DND-41 (cell line): ENCODE results near the gene FADS2.

Source experiments
- ATAC-seq: fragments of 200-7000 bp; cut with Tn5 transposase; 3 replicates; pipeline ENCODE4 v1.9.1; 2021; ENCODE audit warnings: low read depth; ENCODE audit not compliant: insufficient read depth
- DNase-seq: peaks from one replicate; pipeline ENCODE4 v3.0.0-alpha.2; 2020
- H2AFZ ChIP-seq: 2 replicates; pipeline ENCODE4 v1.6.0; 2012; ENCODE audit warnings: low read depth, low read length
- H3K27ac ChIP-seq: 2 replicates; pipeline ENCODE4 v1.5.1; 2012; ENCODE audit warnings: low read length, inconsistent platforms
- H3K27me3 ChIP-seq: fragments of 200-600 bp; sonication (generic); 2 replicates; pipeline ENCODE4 v1.6.0; 2012; ENCODE audit warnings: low read length, mild to moderate bottlenecking, inconsistent platforms; ENCODE audit not compliant: insufficient read depth, poor library complexity
- H3K36me3 ChIP-seq: 2 replicates; pipeline ENCODE4 v1.5.1; 2012; ENCODE audit warnings: low read length, inconsistent platforms; ENCODE audit not compliant: insufficient read depth
- H3K4me1 ChIP-seq: 2 replicates; pipeline ENCODE4 v1.5.1; 2012; ENCODE audit warnings: mild to moderate bottlenecking, low read length; ENCODE audit not compliant: insufficient read depth
- H3K4me2 ChIP-seq: 2 replicates; pipeline ENCODE4 v1.6.0; 2012; ENCODE audit warnings: mild to moderate bottlenecking, moderate library complexity, low read length, inconsistent platforms; ENCODE audit not compliant: insufficient read depth
- H3K4me3 ChIP-seq, 2 experiments: fragments of 200-600 bp in 1 of 2; shearing (Covaris generic) in 1 of 2; 2 replicates each; pipeline ENCODE4 v1.5.1; 2012 to 2016; ENCODE audit warnings: inconsistent platforms in 2 of 2, low read length in 2 of 2, mild to moderate bottlenecking in 2 of 2, low read depth in 1 of 2, moderate library complexity in 1 of 2
- H3K79me2 ChIP-seq: 2 replicates; pipeline ENCODE4 v1.6.0; 2012; ENCODE audit warnings: low read length, inconsistent platforms; ENCODE audit not compliant: insufficient read depth
- H3K9ac ChIP-seq: 2 replicates; pipeline ENCODE4 v1.6.0; 2012; ENCODE audit warnings: low read depth, mild to moderate bottlenecking, inconsistent platforms, low read length, moderate library complexity
- H3K9me3 ChIP-seq: 2 replicates; pipeline ENCODE4 v1.5.1; 2012; ENCODE audit warnings: low read length, moderate library complexity, mild to moderate bottlenecking, inconsistent platforms; ENCODE audit not compliant: insufficient read depth, severe bottlenecking
- H4K20me1 ChIP-seq: 2 replicates; pipeline ENCODE4 v1.6.0; 2012; ENCODE audit warnings: low read length; ENCODE audit not compliant: insufficient read depth
- CTCF ChIP-seq: IDR thresholded peaks from 2 replicates; pipeline ENCODE4 v1.5.1; 2012; ENCODE audit warnings: borderline replicate concordance, low read length, moderate library complexity, mild to moderate bottlenecking; ENCODE audit not compliant: poor library complexity, severe bottlenecking; ENCODE audit errors: extremely low read depth
- EZH2 ChIP-seq: IDR thresholded peaks from 3 replicates; pipeline ENCODE4 v1.6.1; 2012; ENCODE audit warnings: borderline replicate concordance, low read depth, mild to moderate bottlenecking, moderate library complexity, low read length, inconsistent platforms; ENCODE audit not compliant: severe bottlenecking

Gene FADS2

GRCh38 chr11:61874853-61875252, 46.8 kb downstream of the FADS2 start:
- TF ChIP-seq CTCF (no peak), EZH2 (no peak)
- no peak overlapping the region for H3K4me3 ChIP-seq
- 0 out of 2 replicates have a peak, but pooled peaks cover 4% of the 10 kb centered on the region for H3K4me1 ChIP-seq
- H3K27me3 ChIP-seq, result no peaks in the 10 kb centered on the region
- H3K27ac ChIP-seq, result no peak overlapping the region
- 0 out of 2 replicates have a peak, but pooled peaks cover 5% of the 10 kb centered on the region for H4K20me1 ChIP-seq
- H3K36me3 ChIP-seq, result no peaks in the 10 kb centered on the region
- H3K9ac ChIP-seq, result no peak overlapping the region
- no peak for ATAC-seq
- no peak for DNase-seq
- no peak overlapping the region for H3K4me2 ChIP-seq
- H3K79me2 ChIP-seq, result no peaks in the 10 kb centered on the region
- no peaks in the 10 kb centered on the region for H3K9me3 ChIP-seq
- H2AFZ ChIP-seq, result no peak overlapping the region

GRCh38 chr11:61875698-61876097, 47.6 kb downstream of the FADS2 start:
- ATAC-seq, result no peak

GRCh38 chr11:61879152-61879551, 51.1 kb downstream of the FADS2 start:
- Histone ChIP-seq H3K27ac (no peak overlapping the region), H3K9ac (no peak overlapping the region), H2AFZ (no peak overlapping the region), H3K9me3 (no peaks in the 10 kb centered on the region), H3K27me3 (no peaks in the 10 kb centered on the region), H4K20me1 (peaks cover 10% of the 10 kb centered on the region), H3K4me1 (no peaks in the 10 kb centered on the region), H3K4me3 (no peak overlapping the region), H3K4me2 (no peak overlapping the region), H3K79me2 (no peaks in the 10 kb centered on the region), H3K36me3 (no peaks in the 10 kb centered on the region)
- ATAC-seq (no peak), DNase-seq (no peak)
- no peak for TF ChIP-seq CTCF
- no peak for TF ChIP-seq EZH2

More at GRCh38 chr11:61875698-61876097, 47.6 kb downstream of the FADS2 start:
- no peaks in the 10 kb centered on the region for H3K27me3 ChIP-seq
- no peaks in the 10 kb centered on the region for H3K36me3 ChIP-seq
- no peak overlapping the region for H3K9ac ChIP-seq
- no peak overlapping the region for H2AFZ ChIP-seq
- H3K4me1 ChIP-seq, result 0 out of 2 replicates have a peak, but pooled peaks cover 4% of the 10 kb centered on the region
- 0 out of 2 replicates have a peak, but pooled peaks cover 2% of the 10 kb centered on the region for H4K20me1 ChIP-seq
- H3K79me2 ChIP-seq, result no peaks in the 10 kb centered on the region
- no peak for DNase-seq
- H3K4me2 ChIP-seq, result no peak overlapping the region
- no peak overlapping the region for H3K4me3 ChIP-seq
- no peak overlapping the region for H3K27ac ChIP-seq
- TF ChIP-seq CTCF, result no peak
- no peak for TF ChIP-seq EZH2
- no peaks in the 10 kb centered on the region for H3K9me3 ChIP-seq

GRCh38 chr11:61880031-61880430, 51.9 kb downstream of the FADS2 start:
- Histone ChIP-seq H3K4me1 (no peaks in the 10 kb centered on the region), H2AFZ (no peak overlapping the region), H3K9ac (no peak overlapping the region), H3K79me2 (no peaks in the 10 kb centered on the region), H4K20me1 (peaks cover 10% of the 10 kb centered on the region), H3K9me3 (no peaks in the 10 kb centered on the region), H3K27me3 (no peaks in the 10 kb centered on the region), H3K36me3 (no peaks in the 10 kb centered on the region), H3K27ac (no peak overlapping the region), H3K4me2 (no peak overlapping the region), H3K4me3 (no peak overlapping the region)
- ATAC-seq, result no peak
- no peak for TF ChIP-seq EZH2
- no peak for TF ChIP-seq CTCF
- no peak for DNase-seq
